IMR-90 (cell line): Measurements from ENCODE around the gene OBI1.

ENCODE experiments used
- BHLHE40 ChIP-seq: fragments of 150-350 bp; IDR thresholded peaks from 2 replicates; pipeline ENCODE4 v1.6.1; 2016; ENCODE audit warnings: mild to moderate bottlenecking, low read depth, low read length
- CEBPB ChIP-seq: IDR thresholded peaks from 2 replicates; pipeline ENCODE4 v1.6.1; 2012; ENCODE audit warnings: low read depth, low read length, improper control_type of control experiment
- CTCF ChIP-seq: conservative IDR thresholded peaks from 2 replicates; pipeline ENCODE4 v1.5.1; 2012; ENCODE audit warnings: mild to moderate bottlenecking, low read depth, low read length, improper control_type of control experiment
- FOS ChIP-seq: fragments of 150-350 bp; IDR thresholded peaks from 2 replicates; pipeline ENCODE4 v1.6.1; 2016; ENCODE audit warnings: low read depth, low read length
- MAFK ChIP-seq: IDR thresholded peaks from 2 replicates; pipeline ENCODE4 v1.6.1; 2012; ENCODE audit warnings: low read depth, low read length, improper control_type of control experiment
- MAZ ChIP-seq: IDR thresholded peaks from 2 replicates; pipeline ENCODE4 v1.6.1; 2012; ENCODE audit warnings: low read depth, mild to moderate bottlenecking, low read length, improper control_type of control experiment, moderate library complexity, borderline replicate concordance
- MXI1 ChIP-seq: IDR thresholded peaks from 2 replicates; pipeline ENCODE4 v1.6.1; 2012; ENCODE audit warnings: low read depth, mild to moderate bottlenecking, low read length, moderate library complexity, borderline replicate concordance
- POLR2A ChIP-seq: IDR thresholded peaks from 2 replicates; pipeline ENCODE4 v1.6.1; 2012; ENCODE audit warnings: mild to moderate bottlenecking, low read depth, low read length
- RAD21 ChIP-seq: IDR thresholded peaks from 2 replicates; pipeline ENCODE4 v1.6.1; 2012; ENCODE audit warnings: low read length, improper control_type of control experiment
- RCOR1 ChIP-seq: IDR thresholded peaks from 2 replicates; pipeline ENCODE4 v1.6.1; 2012; ENCODE audit warnings: mild to moderate bottlenecking, low read length, improper control_type of control experiment; ENCODE audit not compliant: insufficient replicate concordance
- RFX5 ChIP-seq: IDR thresholded peaks from 2 replicates; pipeline ENCODE4 v1.8.0; 2012; ENCODE audit warnings: low read depth, mild to moderate bottlenecking, low read length, moderate library complexity
- SMC3 ChIP-seq: fragments of 150-350 bp; IDR thresholded peaks from 2 replicates; pipeline ENCODE4 v1.6.1; 2016; ENCODE audit warnings: low read depth, mild to moderate bottlenecking, antibody characterized with exemption, low read length, moderate library complexity
- USF2 ChIP-seq: fragments of 150-350 bp; IDR thresholded peaks from 2 replicates; pipeline ENCODE4 v1.6.1; 2017; ENCODE audit warnings: mild to moderate bottlenecking, antibody characterized with exemption, low read length, low read depth

GRCh38 chr13:78602561-78603239, 56.3 kb downstream of the OBI1 start:
- TF ChIP-seq CTCF (no peak), MAFK (no peak), BHLHE40 (no peak), POLR2A (no peak), RCOR1 (no peak), SMC3 (no peak), MXI1 (no peak), USF2 (no peak), RAD21 (no peak), FOS (no peak), MAZ (no peak), RFX5 (no peak), CEBPB (no peak)
